Stimulated activated CD8-positive, alpha-beta memory T cell treated with anti-CD3 and anti-CD28 coated beads, Interleukin-12 subunit alpha, Interleukin-12 subunit beta, amount 100 ng/mL, for 24 hours (primary cell): ENCODE results near the gene BCL2L11.

Experiments used
- DNase-seq: peaks from one replicate; pipeline ENCODE4 v3.0.0-alpha.2; 2020; ENCODE audit errors: extremely low read depth

BCL2L11 gene

GRCh38 chr2:111117598-111118480 lies 2.9 kb upstream of the BCL2L11 start:
- no peak for DNase-seq

- no peak for DNase-seq
Observed at GRCh38 chr2:111118481-111118980, 2.2 kb upstream of the BCL2L11 start.

GRCh38 chr2:111118981-111119821 lies 1.5 kb upstream of the BCL2L11 start:
- DNase-seq: no peak

GRCh38 chr2:111119822-111120252 lies 877 bp upstream of the BCL2L11 start:
- DNase-seq: no peak

GRCh38 chr2:111121028-111121827 lies 514 bp downstream of the BCL2L11 start:
- no peak for DNase-seq

GRCh38 chr2:111121828-111122630 lies 1.3 kb downstream of the BCL2L11 start:
- no peak for DNase-seq

- no peak for DNase-seq
Observed at GRCh38 chr2:111122631-111123421, 2.1 kb downstream of the BCL2L11 start.

GRCh38 chr2:111123751-111124150 lies 3.0 kb downstream of the BCL2L11 start:
- no peak for DNase-seq

- DNase-seq: no peak
Observed at GRCh38 chr2:111126581-111126980, 5.9 kb downstream of the BCL2L11 start.

- no peak for DNase-seq
Observed at GRCh38 chr2:111127351-111127750, 6.6 kb downstream of the BCL2L11 start.

GRCh38 chr2:111128096-111128495 lies 7.4 kb downstream of the BCL2L11 start:
- no peak for DNase-seq

- no peak for DNase-seq
Observed at GRCh38 chr2:111133603-111134002, 12.9 kb downstream of the BCL2L11 start.

- no peak for DNase-seq
Observed at GRCh38 chr2:111134055-111134454, 13.3 kb downstream of the BCL2L11 start.

GRCh38 chr2:111135237-111135909 lies 14.7 kb downstream of the BCL2L11 start:
- DNase-seq: no peak

- DNase-seq: no peak
Observed at GRCh38 chr2:111135910-111136297, 15.2 kb downstream of the BCL2L11 start.

- DNase-seq: no peak
Observed at GRCh38 chr2:111138839-111139238, 18.1 kb downstream of the BCL2L11 start.

- DNase-seq: no peak
Observed at GRCh38 chr2:111139637-111140317, 19.1 kb downstream of the BCL2L11 start.

- no peak for DNase-seq
Observed at GRCh38 chr2:111140815-111141214, 20.1 kb downstream of the BCL2L11 start.

GRCh38 chr2:111142101-111142500 lies 21.4 kb downstream of the BCL2L11 start:
- no peak for DNase-seq
